ENCODE data around the gene TAPBPL.
A peak's percentile ranks its signal among the peaks of the same experiment; 100 is the strongest.
"Not testable (repeated sequence)": the region's sequence is repeated elsewhere in the genome, so short reads cannot be mapped to it uniquely, and the experiment has no call there.

Gene TAPBPL

GRCh38 chr12:6424866-6425265 lies 27.0 kb upstream of the TAPBPL start:
- H3K9ac ChIP-seq, result no peak overlapping the region
- peak overlapping the region; percentile 96 for H3K27ac ChIP-seq
- H4K20me1 ChIP-seq, result no peaks in the 10 kb centered on the region
- no peak overlapping the region for H3K4me3 ChIP-seq
- peaks cover 65% of the 10 kb centered on the region for H3K4me1 ChIP-seq
- H3K9me3 ChIP-seq, result no peaks in the 10 kb centered on the region
- H3K36me3 ChIP-seq, result no peaks in the 10 kb centered on the region
- no peaks in the 10 kb centered on the region for H3K27me3 ChIP-seq
- no peak for TF ChIP-seq Cebpa-rat (IDR thresholded peaks at IDR 0.05)
- H3K4me2 ChIP-seq, result peak overlapping the region; percentile 95

DNA sequence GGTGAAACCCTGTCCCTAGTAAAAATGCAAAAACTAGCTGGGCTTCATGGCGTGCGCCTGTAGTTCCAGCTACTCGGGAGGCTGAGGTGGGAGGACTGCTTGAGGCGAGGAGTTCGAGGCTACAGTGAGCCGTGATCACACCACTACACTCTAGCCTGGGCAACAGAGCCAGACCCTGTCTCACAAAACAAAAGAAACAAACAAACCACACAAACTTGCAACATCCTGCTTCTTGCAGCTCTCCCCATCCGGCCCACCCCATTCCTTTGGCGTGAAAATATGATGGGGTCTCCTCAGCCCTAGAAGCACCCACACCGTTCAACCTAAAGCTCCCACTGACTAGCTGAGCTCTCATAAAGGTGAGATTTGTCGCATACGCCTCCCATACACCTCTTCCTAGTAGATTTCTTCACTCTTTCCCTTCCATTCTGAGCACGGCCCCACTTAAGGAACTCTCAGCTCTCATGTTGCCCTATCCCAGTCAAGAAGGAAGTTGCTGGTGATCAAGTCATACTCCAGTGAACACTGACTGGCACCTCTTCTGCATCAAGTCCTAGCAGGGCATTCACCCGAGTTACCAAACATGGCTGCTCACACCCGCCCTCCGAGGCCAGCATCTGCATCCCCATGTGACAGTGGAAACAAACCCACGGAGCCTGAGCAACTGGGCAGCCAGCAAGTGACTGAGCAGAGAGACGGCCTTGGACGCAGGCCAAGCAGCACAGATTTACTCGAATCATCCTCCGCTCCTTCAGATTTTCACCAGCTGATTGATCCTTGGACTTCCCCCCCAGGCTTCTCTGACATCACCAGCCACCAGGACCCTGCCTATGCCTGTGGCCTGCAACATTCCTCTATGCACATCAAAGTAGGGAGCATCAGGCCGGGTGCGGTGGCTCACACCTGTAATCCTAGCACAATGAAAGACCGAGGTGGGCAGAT lies 26.0 kb upstream of the TAPBPL start:
- H3K36me3 ChIP-seq, result no peaks in the 10 kb centered on the region
- peak overlapping the region; percentile 84 for H3K9ac ChIP-seq
- TF ChIP-seq Cebpa-rat (IDR thresholded peaks at IDR 0.05), result no peak
- peaks cover 75% of the 10 kb centered on the region for H3K4me1 ChIP-seq
- no peaks in the 10 kb centered on the region for H3K27me3 ChIP-seq
- H3K4me3 ChIP-seq, result peak overlapping the region; percentile 55
- no peaks in the 10 kb centered on the region for H4K20me1 ChIP-seq
- peak overlapping the region; percentile 95 for H3K4me2 ChIP-seq
- H3K9me3 ChIP-seq, result no peaks in the 10 kb centered on the region
- peak overlapping the region; percentile 96 for H3K27ac ChIP-seq

- Histone ChIP-seq H3K27me3 (no peaks in the 10 kb centered on the region), H3K4me3 (peak overlapping the region; percentile 55), H3K9me3 (no peaks in the 10 kb centered on the region), H4K20me1 (no peaks in the 10 kb centered on the region), H3K4me2 (peak overlapping the region; percentile 95), H3K4me1 (peaks cover 87% of the 10 kb centered on the region), H3K9ac (peak overlapping the region; percentile 84), H3K27ac (peak overlapping the region; percentile 96), H3K36me3 (no peaks in the 10 kb centered on the region)
- no peak for TF ChIP-seq Cebpa-rat (IDR thresholded peaks at IDR 0.05)
Observed at GRCh38 chr12:6426882-6427671, 24.8 kb upstream of the TAPBPL start.

GRCh38 chr12:6427796-6428195 lies 24.0 kb upstream of the TAPBPL start:
- H3K27me3 ChIP-seq, H3K36me3 ChIP-seq, H3K9me3 ChIP-seq, H4K20me1 ChIP-seq: not testable (repeated sequence)
- H3K27ac ChIP-seq, result peak overlapping the region; percentile 96
- H3K4me3 ChIP-seq, result peak overlapping the region; percentile 55
- peak overlapping the region; percentile 95 for H3K4me2 ChIP-seq
- peaks cover 94% of the 10 kb centered on the region for H3K4me1 ChIP-seq
- H3K9ac ChIP-seq, result peak overlapping the region; percentile 84

DNA sequence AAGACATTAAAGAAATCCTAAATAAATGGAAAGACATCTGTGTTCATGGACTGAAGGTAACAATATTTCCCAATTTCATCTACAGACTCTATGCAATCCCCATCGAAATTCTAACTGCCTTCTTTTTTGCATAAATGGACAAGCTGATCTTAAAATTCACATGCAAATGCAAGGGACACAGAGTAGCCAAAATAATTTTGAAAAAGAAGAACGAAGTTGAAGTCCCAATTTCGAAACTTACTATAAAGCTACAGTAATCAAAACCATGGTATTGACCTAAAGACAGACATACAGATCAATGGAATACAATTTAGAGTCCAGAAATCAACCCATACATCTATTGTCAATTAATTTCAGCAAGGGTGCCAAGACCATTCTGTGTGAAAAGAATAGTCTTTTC lies 23.5 kb upstream of the TAPBPL start:
- Histone ChIP-seq H3K4me2 (peak overlapping the region; percentile 95), H3K9ac (no peak overlapping the region), H4K20me1 (no peaks in the 10 kb centered on the region), H3K4me3 (no peak overlapping the region), H3K4me1 (peaks cover 97% of the 10 kb centered on the region), H3K9me3 (no peaks in the 10 kb centered on the region), H3K36me3 (no peaks in the 10 kb centered on the region), H3K27ac (peak overlapping the region; percentile 96), H3K27me3 (no peaks in the 10 kb centered on the region)
- TF ChIP-seq Cebpa-rat (IDR thresholded peaks at IDR 0.05), result no peak

- peaks cover 94% of the 10 kb centered on the region for H3K4me1 ChIP-seq
- peak overlapping the region; percentile 73 for H3K27ac ChIP-seq
- H3K9me3 ChIP-seq, result no peaks in the 10 kb centered on the region
- no peaks in the 10 kb centered on the region for H3K27me3 ChIP-seq
- peak overlapping the region; percentile 52 for H3K4me2 ChIP-seq
- no peaks in the 10 kb centered on the region for H4K20me1 ChIP-seq
- H3K4me3 ChIP-seq, result no peak overlapping the region
- TF ChIP-seq Cebpa-rat (IDR thresholded peaks at IDR 0.05), result no peak
- peak overlapping the region; percentile 59; the same call in 1 of the 2 replicates for H3K9ac ChIP-seq
- H3K36me3 ChIP-seq, result no peaks in the 10 kb centered on the region
Observed at GRCh38 chr12:6430124-6430989, 21.5 kb upstream of the TAPBPL start.

DNA sequence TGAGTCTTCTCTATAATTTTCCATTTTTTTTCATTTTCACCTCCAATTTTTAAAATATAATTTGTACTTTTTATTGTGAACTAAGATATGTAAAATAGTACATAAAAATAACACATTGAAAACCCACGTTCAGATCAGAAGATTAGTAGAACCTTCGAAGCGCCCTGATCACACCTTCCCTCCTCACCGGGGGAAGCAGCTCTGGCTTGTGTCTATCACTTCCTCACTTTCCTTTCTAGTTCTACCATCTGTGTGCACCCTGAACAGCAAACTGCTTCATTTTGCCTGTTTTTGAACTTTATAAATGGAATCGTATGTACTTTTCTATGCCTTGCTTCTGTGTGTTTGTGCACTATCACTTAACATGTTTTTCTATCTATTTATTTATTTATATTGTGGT lies 18.9 kb upstream of the TAPBPL start:
- Histone ChIP-seq H3K9me3 (no peaks in the 10 kb centered on the region), H3K4me2 (peak overlapping the region; percentile 52), H3K4me3 (no peak overlapping the region), H4K20me1 (no peaks in the 10 kb centered on the region), H3K36me3 (no peaks in the 10 kb centered on the region), H3K9ac (no peak overlapping the region), H3K27ac (no peak overlapping the region), H3K4me1 (peaks cover 69% of the 10 kb centered on the region), H3K27me3 (no peaks in the 10 kb centered on the region)
- TF ChIP-seq Cebpa-rat (IDR thresholded peaks at IDR 0.05), result no peak

DNA sequence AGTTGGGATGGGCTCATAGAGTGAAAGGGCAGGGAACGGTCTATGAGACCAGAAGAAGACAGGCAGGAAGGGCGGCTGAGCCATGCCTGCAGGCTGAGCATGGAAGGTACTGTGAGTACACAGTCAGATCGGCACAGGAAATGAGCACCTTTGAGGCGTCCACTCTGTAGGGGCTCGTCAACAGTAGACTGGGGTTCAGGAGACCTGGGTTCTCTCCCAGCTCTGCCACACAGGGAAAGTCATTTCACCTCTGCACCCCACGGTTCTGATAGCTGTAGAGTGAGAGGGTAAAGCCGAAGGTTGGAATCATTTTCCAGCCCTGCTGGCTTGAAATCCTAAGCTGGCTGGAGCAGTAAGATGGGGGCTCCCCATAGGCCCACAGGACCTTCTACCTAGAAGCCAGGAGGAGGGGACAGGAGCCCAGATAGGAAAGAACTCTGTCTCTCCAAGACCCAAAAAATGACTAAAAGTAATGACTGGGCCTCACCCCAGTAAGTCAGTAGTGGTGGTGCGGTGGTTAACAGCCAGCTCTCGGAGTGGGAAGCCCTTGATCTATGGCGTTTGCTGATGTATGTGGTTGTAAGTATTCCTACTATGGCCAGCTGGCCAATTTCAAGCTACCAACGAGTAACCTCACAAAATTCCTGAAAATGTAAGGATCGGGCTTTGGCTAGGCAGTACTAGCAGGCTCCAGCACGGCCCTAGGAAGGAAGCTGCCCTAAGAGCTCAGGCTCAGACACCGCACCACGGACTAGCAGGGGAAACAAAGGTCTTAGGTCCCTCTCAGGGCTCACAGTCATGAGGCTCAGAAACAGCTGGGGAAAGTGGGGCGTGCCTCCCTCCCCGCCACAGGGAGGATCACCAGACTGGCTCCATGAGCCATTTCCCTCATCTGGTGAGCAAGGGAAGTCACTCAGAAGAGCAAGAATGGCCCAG lies 17.4 kb upstream of the TAPBPL start:
- H3K4me3 ChIP-seq, result no peak overlapping the region
- no peak overlapping the region for H3K9ac ChIP-seq
- H3K36me3 ChIP-seq, result no peaks in the 10 kb centered on the region
- H3K9me3 ChIP-seq, result no peaks in the 10 kb centered on the region
- peak overlapping the region; percentile 52 for H3K4me2 ChIP-seq
- no peak for TF ChIP-seq Cebpa-rat (IDR thresholded peaks at IDR 0.05)
- no peak overlapping the region for H3K27ac ChIP-seq
- H3K27me3 ChIP-seq, result no peaks in the 10 kb centered on the region
- peaks cover 63% of the 10 kb centered on the region for H3K4me1 ChIP-seq
- H4K20me1 ChIP-seq, result no peaks in the 10 kb centered on the region
